Body of pancreas (tissue), 4 donors: ENCODE measurements around the gene KCNT2.

Experiments
- POLR2A ChIP-seq, 3 donors: fragments of 450-650 bp; IDR thresholded peaks; one replicate each; pipeline ENCODE4 v1.6.1; 2016; ENCODE audit warnings: antibody characterized with exemption in 3 of 3, mild to moderate bottlenecking in 2 of 3
- TF ChIP-seq, protein P1 (sequence below), 7 experiments: fragments of 450-650 bp in 4 of 7; fragments of 200-600 bp in 3 of 7; sonication (generic) in 3 of 7; IDR thresholded peaks; one replicate each; pipeline ENCODE4 v1.5.1; 2016 to 2019; ENCODE audit warnings: antibody characterized with exemption in 7 of 7

DNA sequence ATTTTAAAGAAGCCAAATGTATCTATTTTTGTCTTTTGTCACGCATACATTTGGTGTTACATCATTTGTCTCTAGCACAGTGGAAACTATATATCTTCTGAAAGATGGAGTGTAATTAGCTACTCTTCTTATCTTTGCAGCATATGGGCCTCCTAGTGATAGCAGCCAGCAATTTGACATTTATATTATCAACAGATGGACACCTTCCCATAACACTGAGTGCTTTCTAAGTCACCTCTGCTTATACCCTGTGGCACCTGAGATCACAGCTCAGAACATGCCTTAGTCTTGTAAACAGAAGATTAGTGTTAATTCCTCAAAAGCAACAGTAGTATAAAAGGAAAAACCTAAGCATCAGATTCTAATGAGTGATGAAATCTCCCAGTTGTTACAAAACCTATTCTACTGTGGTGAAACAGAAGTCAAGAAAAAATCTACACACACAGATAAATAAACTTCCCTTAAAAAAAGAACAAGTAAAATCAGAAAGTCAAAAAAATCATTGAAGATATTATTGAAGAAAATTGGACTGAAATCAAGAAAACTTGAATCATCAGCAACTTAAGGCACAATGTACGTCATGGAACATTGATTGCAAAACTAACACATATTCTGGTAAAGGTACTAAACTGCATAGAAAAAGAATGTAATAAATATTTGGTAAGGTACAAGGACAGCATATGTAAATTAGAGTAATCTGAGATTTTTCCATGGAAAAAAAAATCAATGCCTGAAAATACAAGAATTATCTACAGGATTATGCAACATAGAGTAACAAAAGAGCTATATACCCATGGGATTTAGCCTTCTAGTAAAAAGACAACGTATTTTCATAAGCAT, 61.7 kb downstream of the KCNT2 start:
- TF ChIP-seq, protein P1, sequence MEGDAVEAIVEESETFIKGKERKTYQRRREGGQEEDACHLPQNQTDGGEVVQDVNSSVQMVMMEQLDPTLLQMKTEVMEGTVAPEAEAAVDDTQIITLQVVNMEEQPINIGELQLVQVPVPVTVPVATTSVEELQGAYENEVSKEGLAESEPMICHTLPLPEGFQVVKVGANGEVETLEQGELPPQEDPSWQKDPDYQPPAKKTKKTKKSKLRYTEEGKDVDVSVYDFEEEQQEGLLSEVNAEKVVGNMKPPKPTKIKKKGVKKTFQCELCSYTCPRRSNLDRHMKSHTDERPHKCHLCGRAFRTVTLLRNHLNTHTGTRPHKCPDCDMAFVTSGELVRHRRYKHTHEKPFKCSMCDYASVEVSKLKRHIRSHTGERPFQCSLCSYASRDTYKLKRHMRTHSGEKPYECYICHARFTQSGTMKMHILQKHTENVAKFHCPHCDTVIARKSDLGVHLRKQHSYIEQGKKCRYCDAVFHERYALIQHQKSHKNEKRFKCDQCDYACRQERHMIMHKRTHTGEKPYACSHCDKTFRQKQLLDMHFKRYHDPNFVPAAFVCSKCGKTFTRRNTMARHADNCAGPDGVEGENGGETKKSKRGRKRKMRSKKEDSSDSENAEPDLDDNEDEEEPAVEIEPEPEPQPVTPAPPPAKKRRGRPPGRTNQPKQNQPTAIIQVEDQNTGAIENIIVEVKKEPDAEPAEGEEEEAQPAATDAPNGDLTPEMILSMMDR (IDR thresholded peaks at IDR 0.05), result no peak
- no peak for TF ChIP-seq POLR2A (IDR thresholded peaks at IDR 0.05)
